HG03469 (cell line): Measurements from ENCODE around the gene GARIN5A.

Experiments
- ATAC-seq: cut with Tn5 transposase; IDR thresholded peaks from one replicate; pipeline ENCODE4 v1.9.1; 2021; ENCODE audit warnings: mild to moderate bottlenecking, moderate library complexity, moderate number of reproducible peaks; ENCODE audit not compliant: unreplicated experiment

GARIN5A gene

GRCh38 chr19:50509366-50509765 is 32.7 kb upstream of the GARIN5A start:
- no peak for ATAC-seq

GRCh38 chr19:50508843-50509190 is 32.2 kb upstream of the GARIN5A start:
- ATAC-seq = no peak

GRCh38 chr19:50507376-50507775 is 30.7 kb upstream of the GARIN5A start:
- no peak for ATAC-seq

- no peak for ATAC-seq
Observed at GRCh38 chr19:50506700-50507099, 30.1 kb upstream of the GARIN5A start.

DNA sequence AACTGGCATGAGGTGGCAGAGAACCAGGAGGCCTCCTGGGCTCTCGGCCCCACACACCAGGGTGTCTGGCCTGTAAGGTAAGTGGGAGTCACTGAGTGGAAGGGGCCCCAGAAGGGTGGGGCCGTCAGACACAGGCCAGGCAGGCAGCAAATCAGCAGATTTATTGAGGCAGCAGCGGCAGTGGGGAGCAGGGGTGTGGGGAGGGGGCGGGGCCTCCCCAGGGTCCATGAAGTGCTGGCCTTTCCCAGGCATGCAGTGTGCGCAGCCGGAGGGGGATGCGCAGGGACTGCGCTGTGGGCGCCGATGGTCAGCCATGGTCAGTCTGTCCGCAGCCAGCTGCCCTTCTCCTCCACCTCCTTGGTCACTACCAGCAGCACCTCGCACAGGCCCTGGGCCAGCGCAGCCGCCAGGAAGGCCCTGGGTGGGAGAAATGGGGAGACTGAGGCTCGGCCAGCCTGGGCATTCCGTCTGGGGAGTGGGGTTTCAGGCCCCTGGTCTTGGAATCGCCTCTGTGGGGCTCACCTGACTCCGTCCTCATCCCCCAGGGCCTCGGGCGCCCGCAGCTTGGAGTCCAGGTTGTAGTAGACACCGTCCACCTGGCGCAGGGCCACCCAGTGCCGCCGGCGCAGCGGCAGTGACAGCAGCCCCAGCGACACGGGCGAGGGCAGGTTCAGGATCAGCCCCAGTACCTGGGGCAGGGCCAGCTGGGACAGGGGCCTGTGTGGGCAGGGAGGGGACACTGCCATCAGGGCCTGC is 29.4 kb upstream of the GARIN5A start:
- no peak for ATAC-seq

GRCh38 chr19:50501568-50502475 is 25.2 kb upstream of the GARIN5A start:
- ATAC-seq = no peak

- ATAC-seq = no peak
Observed at GRCh38 chr19:50501186-50501567, 24.5 kb upstream of the GARIN5A start.

- no peak for ATAC-seq
Observed at GRCh38 chr19:50500753-50501151, 24.1 kb upstream of the GARIN5A start.

GRCh38 chr19:50500060-50500752 is 23.6 kb upstream of the GARIN5A start:
- no peak for ATAC-seq

GRCh38 chr19:50498219-50499056 is 21.8 kb upstream of the GARIN5A start:
- no peak for ATAC-seq

DNA sequence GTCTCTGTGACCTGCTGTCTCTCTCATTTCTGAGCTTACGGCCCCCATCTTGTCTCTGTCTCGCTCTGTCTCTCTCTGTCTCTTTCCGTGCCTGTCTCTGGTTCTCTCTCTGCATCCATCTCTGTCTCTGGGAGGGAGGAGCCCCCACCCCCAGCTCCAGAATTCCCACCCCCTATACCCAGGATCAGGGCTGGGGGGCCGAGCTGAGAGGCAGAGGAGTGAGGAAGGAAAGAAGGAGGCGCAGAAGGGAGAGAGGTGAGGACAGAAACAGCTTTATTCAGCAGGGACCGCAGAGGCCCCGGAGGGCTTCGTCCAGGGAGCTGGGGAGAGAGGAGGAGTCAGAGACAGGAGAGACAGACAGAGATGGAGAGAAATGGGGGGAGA is 20.4 kb upstream of the GARIN5A start:
- no peak for ATAC-seq

DNA sequence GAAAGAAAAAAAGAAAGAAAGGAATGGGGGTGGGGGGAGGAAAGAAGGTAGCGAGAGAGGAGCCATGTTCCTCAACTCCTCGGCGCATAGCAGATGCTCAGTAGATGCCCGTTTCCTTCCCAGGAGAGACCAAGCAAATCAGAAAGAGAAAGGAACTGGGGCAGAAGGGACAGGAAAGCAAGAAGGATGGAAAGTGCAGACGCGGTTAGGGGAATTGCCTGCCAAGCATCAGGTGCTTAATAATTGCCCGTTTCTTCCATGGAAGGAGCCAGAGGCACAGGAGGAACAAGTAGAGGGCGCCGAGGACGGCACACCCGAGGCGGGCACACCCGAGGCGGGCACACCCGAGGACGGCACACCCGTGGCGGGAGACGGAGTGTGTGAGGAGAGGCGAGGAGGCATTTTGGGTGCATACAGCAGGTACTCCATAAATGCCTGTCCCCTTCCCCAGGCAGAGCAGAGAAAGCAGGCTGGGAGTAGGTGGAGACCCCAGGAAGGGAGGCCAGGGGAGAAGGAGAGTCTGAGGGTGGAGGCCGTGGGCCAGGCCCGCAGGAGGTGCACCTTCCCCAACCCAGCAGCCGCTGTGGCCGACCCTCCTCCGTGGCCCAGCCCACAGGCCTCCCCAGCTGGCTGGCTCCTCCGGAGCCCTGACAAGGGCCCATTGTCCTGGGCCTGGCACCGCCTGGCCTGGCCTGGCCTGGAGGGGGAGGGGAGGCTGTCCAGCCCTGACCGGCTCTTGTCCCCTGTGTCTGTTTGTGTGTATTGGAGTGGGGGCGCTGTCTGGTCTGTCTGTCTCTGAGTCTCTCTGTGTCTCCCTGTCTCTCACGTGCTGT is 19.8 kb upstream of the GARIN5A start:
- ATAC-seq = no peak

GRCh38 chr19:50495020-50495531 is 18.4 kb upstream of the GARIN5A start:
- no peak for ATAC-seq

DNA sequence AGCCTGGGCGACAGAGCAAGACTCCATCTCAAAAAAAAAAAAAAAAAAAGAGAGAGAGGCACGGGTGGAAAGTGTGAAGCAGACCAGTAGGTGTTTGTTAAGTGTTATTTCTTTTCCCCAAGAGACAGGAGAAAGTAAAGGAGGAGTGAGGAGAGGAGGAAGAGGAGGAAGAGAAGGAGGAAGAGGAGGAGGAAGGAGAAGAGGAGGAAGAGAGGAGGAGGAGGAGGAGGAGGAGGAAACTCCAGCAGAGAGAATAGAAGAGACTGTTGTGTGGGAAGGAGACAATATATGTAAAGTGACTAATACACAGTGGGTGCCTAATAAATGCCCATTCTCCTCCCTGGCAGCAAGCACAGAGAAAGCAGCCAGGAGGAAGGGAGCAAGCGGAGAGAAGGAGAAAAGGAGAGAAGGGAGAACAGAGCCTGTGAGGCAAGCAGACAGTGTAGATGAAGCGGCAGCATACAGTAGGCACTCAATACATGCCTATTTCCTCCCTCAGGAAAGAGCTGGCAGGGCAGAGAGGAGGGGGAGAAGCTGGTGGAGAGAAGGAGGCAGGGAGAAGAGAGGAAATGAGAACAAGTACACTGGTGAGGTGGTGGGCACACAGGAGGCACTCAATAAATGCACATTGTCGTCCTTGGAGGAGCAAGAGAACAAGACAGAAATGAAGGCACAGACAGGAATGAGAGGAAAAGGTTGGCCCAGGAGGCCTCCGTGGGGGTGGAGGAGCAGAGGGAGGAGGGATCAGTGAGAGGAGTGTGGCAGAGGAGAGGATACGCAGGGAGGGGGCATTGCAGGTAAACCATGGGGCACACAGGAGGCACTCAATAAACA is 17.8 kb upstream of the GARIN5A start:
- ATAC-seq = no peak

DNA sequence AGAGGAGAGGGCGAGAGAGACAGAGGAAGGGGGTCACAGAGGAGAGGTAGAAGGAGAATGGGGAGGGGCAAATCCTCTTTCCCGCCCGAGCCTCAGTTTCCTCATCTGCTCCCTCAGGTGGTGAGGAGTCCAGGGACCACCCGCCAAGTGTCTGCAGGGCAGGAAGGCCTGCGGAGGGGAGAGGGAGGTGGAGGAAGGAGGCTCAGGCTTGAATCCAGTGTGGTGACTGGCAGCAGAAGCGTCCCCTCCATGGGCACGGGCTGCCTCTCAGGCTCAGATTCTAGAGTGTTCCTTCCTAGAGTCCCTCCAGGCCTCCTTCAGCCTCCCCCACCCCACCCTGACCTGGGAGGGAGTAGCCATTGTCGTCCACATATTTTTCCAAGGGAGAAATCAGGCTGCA is 16.5 kb upstream of the GARIN5A start:
- no peak for ATAC-seq

- ATAC-seq = no peak
Observed at GRCh38 chr19:50492303-50493052, 15.8 kb upstream of the GARIN5A start.

DNA sequence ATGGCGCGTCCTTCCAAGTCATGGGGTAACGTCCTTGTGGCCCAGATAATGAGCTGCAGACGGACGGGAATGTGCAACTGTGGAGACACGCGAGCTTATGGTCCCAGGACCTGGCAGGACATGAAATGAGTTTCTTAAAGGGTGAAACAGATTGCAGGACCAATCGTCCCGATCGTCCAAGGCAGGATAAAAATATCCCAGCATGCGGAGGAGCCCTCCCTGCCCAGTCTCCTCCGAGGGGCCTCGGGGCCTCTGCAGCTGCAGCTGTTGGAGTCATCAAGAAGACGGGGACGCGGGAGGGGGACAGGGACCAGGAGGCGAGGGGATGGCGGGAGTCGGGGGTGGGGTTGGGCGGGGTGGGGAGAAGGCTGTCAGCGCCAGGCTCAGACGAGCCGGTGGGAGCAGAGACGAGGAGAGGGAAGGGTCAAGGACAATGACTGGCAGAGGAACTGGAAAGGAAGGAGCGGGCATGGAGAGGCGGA is 14.4 kb upstream of the GARIN5A start:
- no peak for ATAC-seq

DNA sequence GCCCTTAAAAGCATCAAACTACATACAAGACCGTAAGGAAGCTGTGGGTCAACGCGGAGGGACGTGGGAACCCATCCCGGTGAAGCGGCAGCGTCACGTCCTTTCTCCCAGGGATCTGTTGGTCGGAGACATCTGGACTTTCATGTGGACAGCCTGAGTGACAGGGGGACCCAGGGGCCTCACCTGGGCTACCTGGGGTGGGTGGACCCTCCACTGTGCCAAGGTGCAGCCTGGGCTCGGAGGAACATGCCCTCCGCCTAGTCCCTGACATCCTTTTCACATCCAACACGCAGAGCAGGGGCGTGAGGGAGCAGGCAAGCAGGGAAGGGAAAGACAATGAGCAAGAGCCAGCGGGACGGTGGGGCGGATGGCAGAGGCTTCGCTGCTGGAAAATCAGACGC is 13.8 kb upstream of the GARIN5A start:
- no peak for ATAC-seq
